ENCODE measurements around the gene LMF2.

The LMF2 gene

GRCh38 chr22:50460938-50461337 is 46.6 kb downstream of the LMF2 start:
- no peak for DNase-seq

GRCh38 chr22:50459496-50460140 is 47.9 kb downstream of the LMF2 start:
- no peak for DNase-seq

- no peak for DNase-seq
Measured at GRCh38 chr22:50459016-50459415, 48.5 kb downstream of the LMF2 start.

GRCh38 chr22:50456466-50457234 is 50.9 kb downstream of the LMF2 start:
- no peak for DNase-seq

- DNase-seq, result no peak
Measured at GRCh38 chr22:50456026-50456425, 51.5 kb downstream of the LMF2 start.

GRCh38 chr22:50455201-50455600 is 52.3 kb downstream of the LMF2 start:
- DNase-seq, result no peak

GRCh38 chr22:50454556-50455075 is 52.9 kb downstream of the LMF2 start:
- DNase-seq, result no peak
